Right atrium auricular region (tissue), 2 donors: ENCODE results near the gene MAGI2. TPM values are rescaled to one million over a fixed set of nuclear protein-coding genes. Genes with fewer than 3 reads are reported as not detected.

ENCODE experiments used
- DNase-seq: peaks from one replicate; pipeline ENCODE4 v3.0.0-alpha.2; 2019; ENCODE audit warnings: low spot score
- H3K27ac ChIP-seq, 2 donors: fragments of 200-600 bp; sonication (generic); 1 replicate in 1 of 2; 2 replicates in 1 of 2; pipeline ENCODE4 v1.5.1; 2016 to 2019
- H3K27me3 ChIP-seq, 2 donors: fragments of 200-600 bp; sonication (generic); one replicate each; pipeline versions ENCODE4 v1.5.1 to v1.6.0; 2017 to 2019
- H3K36me3 ChIP-seq: fragments of 200-600 bp; sonication (generic); one replicate; pipeline ENCODE4 v1.5.1; 2016
- H3K4me1 ChIP-seq, 2 donors: fragments of 200-600 bp; sonication (generic); one replicate each; pipeline versions ENCODE4 v1.5.1 to v1.6.0; 2017 to 2019
- H3K4me3 ChIP-seq, 2 donors: fragments of 200-600 bp; sonication (generic); 1 replicate in 1 of 2; 2 replicates in 1 of 2; pipeline ENCODE4 v1.5.1; 2017 to 2019; ENCODE audit warnings: mild to moderate bottlenecking in 1 of 2, moderate library complexity in 1 of 2
- H3K9me3 ChIP-seq, 2 donors: fragments of 200-600 bp; sonication (generic); one replicate each; pipeline ENCODE4 v1.5.1; 2019
- CTCF ChIP-seq, 2 donors: fragments of 200-600 bp; sonication (generic); IDR thresholded peaks; one replicate each; pipeline ENCODE4 v1.5.1; 2019; ENCODE audit warnings: antibody characterized with exemption in 2 of 2
- total RNA-seq, 2 donors: library from RNA; depleted of rRNA; stranded (reverse); fragments of >200 nt; gene quantifications; one replicate each; pipeline ENCODE4 v1.1.0, GENCODE V29; 2016

MAGI2 gene
- total RNA-seq, 2 donors from 2014 or later = 5.9 to 6.0 TPM

- TF ChIP-seq CTCF (IDR thresholded peaks at IDR 0.05) = no peak
Observed at GRCh38 chr7:78747592-78747991, 705.9 kb downstream of the MAGI2 start.

GRCh38 chr7:78746301-78746700 is 707.2 kb downstream of the MAGI2 start:
- no peak for TF ChIP-seq CTCF (IDR thresholded peaks at IDR 0.05)
- no peaks in the 10 kb centered on the region for H3K9me3 ChIP-seq
- no peak for DNase-seq
- H3K4me1 ChIP-seq = no peaks in the 10 kb centered on the region
- H3K27me3 ChIP-seq = no peaks in the 10 kb centered on the region
- no peak overlapping the region for H3K4me3 ChIP-seq
- H3K27ac ChIP-seq = no peak overlapping the region
- H3K36me3 ChIP-seq = no peaks in the 10 kb centered on the region

More at GRCh38 chr7:78747592-78747991, 705.9 kb downstream of the MAGI2 start:
- H3K4me3 ChIP-seq = no peak overlapping the region
- H3K4me1 ChIP-seq = no peaks in the 10 kb centered on the region
- no peak for DNase-seq
- no peak overlapping the region for H3K27ac ChIP-seq
- H3K27me3 ChIP-seq = no peaks in the 10 kb centered on the region
- H3K36me3 ChIP-seq = no peaks in the 10 kb centered on the region
- H3K9me3 ChIP-seq = no peaks in the 10 kb centered on the region

GRCh38 chr7:78742694-78743093 is 710.8 kb downstream of the MAGI2 start:
- no peak overlapping the region for H3K4me3 ChIP-seq
- DNase-seq = no peak
- no peak for TF ChIP-seq CTCF (IDR thresholded peaks at IDR 0.05)
- H3K27ac ChIP-seq = no peak overlapping the region
- H3K9me3 ChIP-seq = no peaks in the 10 kb centered on the region
- no peaks in the 10 kb centered on the region for H3K27me3 ChIP-seq
- no peaks in the 10 kb centered on the region for H3K4me1 ChIP-seq
- H3K36me3 ChIP-seq = no peaks in the 10 kb centered on the region

- DNase-seq = no peak
- no peak for TF ChIP-seq CTCF (IDR thresholded peaks at IDR 0.05)
- no peaks in the 10 kb centered on the region for H3K36me3 ChIP-seq
- no peak overlapping the region for H3K4me3 ChIP-seq
- H3K9me3 ChIP-seq = no peaks in the 10 kb centered on the region
- no peaks in the 10 kb centered on the region for H3K4me1 ChIP-seq
- H3K27ac ChIP-seq = no peak overlapping the region
- no peaks in the 10 kb centered on the region for H3K27me3 ChIP-seq
Observed at GRCh38 chr7:78736548-78736947, 716.9 kb downstream of the MAGI2 start.

GRCh38 chr7:78734626-78735025 is 718.8 kb downstream of the MAGI2 start:
- Histone ChIP-seq H3K9me3 (no peaks in the 10 kb centered on the region), H3K4me3 (no peak overlapping the region), H3K36me3 (no peaks in the 10 kb centered on the region), H3K4me1 (no peaks in the 10 kb centered on the region), H3K27me3 (no peaks in the 10 kb centered on the region), H3K27ac (no peak overlapping the region)
- no peak for DNase-seq
- TF ChIP-seq CTCF (IDR thresholded peaks at IDR 0.05) = no peak

- no peak overlapping the region for H3K27ac ChIP-seq
- H3K4me1 ChIP-seq = peaks cover 0 to 8% of the 10 kb centered on the region in 2 donors
- no peak for TF ChIP-seq CTCF (IDR thresholded peaks at IDR 0.05)
- H3K27me3 ChIP-seq = no peaks in the 10 kb centered on the region
- no peak for DNase-seq
- H3K9me3 ChIP-seq = no peaks in the 10 kb centered on the region
- no peaks in the 10 kb centered on the region for H3K36me3 ChIP-seq
- no peak overlapping the region for H3K4me3 ChIP-seq
Observed at GRCh38 chr7:78720066-78720465, 733.4 kb downstream of the MAGI2 start.
